ENCODE measurements around the gene CCDC14. TPM values are rescaled to one million over a fixed set of nuclear protein-coding genes. Genes with fewer than 3 reads are reported as not detected.
"Not testable (repeated sequence)": the region's sequence is repeated elsewhere in the genome, so short reads cannot be mapped to it uniquely, and the experiment has no call there.

The CCDC14 gene
- total RNA-seq, 1 donor from 2014 or later = 41.4 TPM

GRCh38 chr3:123986427-123986826, 25.4 kb upstream of the CCDC14 start:
- H3K4me3 ChIP-seq (ENCODE audit: low read depth, low read length) = no peak overlapping the region
- no peak for DNase-seq (ENCODE audit: low read depth)
- TF ChIP-seq CTCF (conservative IDR thresholded peaks at IDR 0.05; ENCODE audit: low read depth, low read length) = no peak

- no peak overlapping the region for H3K4me3 ChIP-seq (ENCODE audit: low read depth, low read length)
- no peak for TF ChIP-seq CTCF (conservative IDR thresholded peaks at IDR 0.05; ENCODE audit: low read depth, low read length)
- no peak for DNase-seq (ENCODE audit: low read depth)
Measured at GRCh38 chr3:123984957-123985356, 23.9 kb upstream of the CCDC14 start.

- no peak overlapping the region for H3K4me3 ChIP-seq (ENCODE audit: low read depth, low read length)
- no peak for DNase-seq (ENCODE audit: low read depth)
- no peak for TF ChIP-seq CTCF (conservative IDR thresholded peaks at IDR 0.05; ENCODE audit: low read depth, low read length)
Measured at GRCh38 chr3:123984350-123984749, 23.3 kb upstream of the CCDC14 start.

- not testable (repeated sequence) for DNase-seq (ENCODE audit: low read depth); H3K4me3 ChIP-seq (ENCODE audit: low read depth, low read length)
Measured at GRCh38 chr3:123981317-123981716, 20.3 kb upstream of the CCDC14 start.

- no peak for DNase-seq (ENCODE audit: low read depth)
- no peak overlapping the region for H3K4me3 ChIP-seq (ENCODE audit: low read depth, low read length)
- no peak for TF ChIP-seq CTCF (conservative IDR thresholded peaks at IDR 0.05; ENCODE audit: low read depth, low read length)
Measured at GRCh38 chr3:123980539-123980938, 19.5 kb upstream of the CCDC14 start.

- TF ChIP-seq CTCF (conservative IDR thresholded peaks at IDR 0.05; ENCODE audit: low read depth, low read length) = peak; percentile 66
- not testable (repeated sequence) for DNase-seq (ENCODE audit: low read depth)
- H3K4me3 ChIP-seq (ENCODE audit: low read depth, low read length) = peak overlapping the region; percentile 37
Measured at GRCh38 chr3:123979525-123980501, 18.8 kb upstream of the CCDC14 start.

GRCh38 chr3:123976904-123977303, 15.9 kb upstream of the CCDC14 start:
- not testable (repeated sequence) for H3K4me3 ChIP-seq (ENCODE audit: low read depth, low read length); DNase-seq (ENCODE audit: low read depth)

- DNase-seq (ENCODE audit: low read depth); H3K4me3 ChIP-seq (ENCODE audit: low read depth, low read length): not testable (repeated sequence)
Measured at GRCh38 chr3:123976181-123976898, 15.3 kb upstream of the CCDC14 start.

- not testable (repeated sequence) for DNase-seq (ENCODE audit: low read depth); H3K4me3 ChIP-seq (ENCODE audit: low read depth, low read length)
Measured at GRCh38 chr3:123975030-123975429, 14.0 kb upstream of the CCDC14 start.
